ENCODE measurements around the gene BCKDHB. TPM values are rescaled to one million over a fixed set of nuclear protein-coding genes. Genes with fewer than 3 reads are reported as not detected.
"Not testable (repeated sequence)": the region's sequence is repeated elsewhere in the genome, so short reads cannot be mapped to it uniquely, and the experiment has no call there.

Gene BCKDHB
- 27.4 TPM for total RNA-seq

GRCh38 chr6:80106418-80107235, at the start of gene BCKDHB:
TSS of gene BCKDHB (plus strand) at chr6:80106671. CDS start at chr6:80106694, 23 bp downstream.
- peak; percentile 100 for DNase-seq

GRCh38 chr6:80060774-80061173, 45.7 kb upstream of the BCKDHB start:
- no peak for DNase-seq

DNA sequence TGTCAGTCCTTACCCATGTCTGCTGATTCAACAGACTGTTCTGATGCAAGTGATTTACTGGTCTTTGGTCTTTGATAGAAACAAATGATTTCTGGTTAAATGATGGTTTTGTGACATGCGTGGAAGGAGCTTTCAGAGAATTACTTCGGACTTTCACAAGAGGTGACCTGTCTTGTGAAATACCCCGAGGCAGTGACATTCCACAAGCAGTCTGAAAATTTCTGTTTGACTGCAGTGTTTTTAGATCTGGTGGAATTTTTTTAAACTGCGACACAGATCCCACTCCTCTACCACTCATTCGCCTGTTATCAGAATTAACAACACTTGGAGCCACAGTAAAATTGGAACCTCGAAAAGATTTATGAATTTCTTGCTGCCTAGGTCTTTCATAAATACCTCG, 38.3 kb upstream of the BCKDHB start:
- not testable (repeated sequence) for DNase-seq

DNA sequence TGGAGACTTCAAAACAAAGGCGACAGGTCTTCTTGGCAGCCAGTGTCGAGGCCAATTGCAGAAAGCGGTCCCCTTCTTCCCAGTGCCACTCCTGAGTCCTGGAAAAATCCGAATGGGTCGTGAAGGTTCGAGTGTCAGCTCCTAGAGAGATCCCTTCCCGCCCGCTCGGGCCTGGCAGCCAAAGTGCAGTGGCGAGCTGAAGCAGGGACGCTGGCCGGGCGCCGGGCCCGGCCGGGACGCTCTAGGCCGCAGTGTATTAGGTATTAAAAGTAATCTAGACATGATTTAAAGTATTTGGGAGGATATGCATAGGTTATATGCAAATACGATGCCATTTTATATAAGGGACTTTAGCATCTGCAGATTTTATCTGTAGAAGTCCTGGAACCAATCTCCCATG, 36.0 kb upstream of the BCKDHB start:
- DNase-seq: not testable (repeated sequence)

GRCh38 chr6:80077067-80077466, 29.4 kb upstream of the BCKDHB start:
- no peak for DNase-seq

DNA sequence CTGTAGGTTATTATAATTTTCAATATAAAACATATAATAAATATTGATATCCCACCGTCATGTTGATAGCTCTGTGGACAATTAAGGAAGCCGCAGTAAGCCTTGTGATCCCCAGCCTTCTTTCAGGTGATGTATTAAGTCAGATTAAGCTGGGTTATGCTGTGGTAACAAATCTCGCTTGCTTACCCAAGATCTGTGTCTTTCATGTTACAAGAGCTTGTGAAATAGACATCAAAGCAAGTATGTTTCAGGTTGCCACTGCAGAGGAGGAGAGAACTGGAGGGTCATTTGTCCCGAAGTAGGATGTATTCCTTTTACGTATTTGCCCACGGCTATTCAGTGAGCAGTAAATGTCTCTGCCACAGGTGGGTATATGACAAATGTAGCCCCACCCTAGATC, 17.8 kb upstream of the BCKDHB start:
- no peak for DNase-seq

- no peak for DNase-seq
Measured at GRCh38 chr6:80091506-80091905, 15.0 kb upstream of the BCKDHB start.

GRCh38 chr6:80094017-80094416, 12.5 kb upstream of the BCKDHB start:
- DNase-seq: peak; percentile 6

DNA sequence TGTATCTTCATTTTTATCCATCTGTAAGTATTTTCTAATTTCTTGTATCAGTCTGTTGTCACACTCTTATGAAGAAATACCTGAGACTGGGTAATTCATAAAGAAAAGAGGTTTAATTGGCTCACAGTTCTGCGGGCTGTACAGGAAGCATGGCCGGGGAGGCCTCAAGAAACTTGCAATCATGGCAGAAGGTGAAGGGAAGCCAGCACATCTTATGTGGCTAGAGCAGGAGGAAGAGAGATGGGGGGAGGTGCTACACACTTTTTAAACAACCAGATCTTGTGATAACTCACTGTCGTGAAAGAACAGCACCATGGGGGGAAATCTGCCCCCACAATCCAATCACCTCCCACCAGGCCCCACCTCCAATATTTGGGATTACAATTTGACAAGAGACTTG, 10.9 kb upstream of the BCKDHB start:
- DNase-seq: no peak

DNA sequence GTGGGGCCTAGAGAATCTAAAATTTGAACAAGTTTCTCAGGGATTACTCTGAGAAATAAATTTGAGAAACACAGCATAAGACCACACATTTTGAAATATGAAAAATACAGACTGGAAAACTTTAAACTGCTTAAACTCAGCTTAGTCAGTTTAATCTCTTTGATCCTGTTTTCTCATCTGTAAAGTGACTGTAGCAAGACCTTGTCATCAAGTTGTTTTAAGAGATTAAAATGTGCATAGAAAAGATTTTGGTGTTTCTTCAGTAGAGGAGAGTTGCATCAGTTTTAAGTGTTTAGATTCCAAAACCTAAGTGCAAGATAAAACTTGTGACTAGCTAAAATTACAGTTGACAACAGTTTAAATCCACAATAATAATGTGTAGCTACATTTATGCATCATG, 8.1 kb upstream of the BCKDHB start:
- DNase-seq: no peak

DNA sequence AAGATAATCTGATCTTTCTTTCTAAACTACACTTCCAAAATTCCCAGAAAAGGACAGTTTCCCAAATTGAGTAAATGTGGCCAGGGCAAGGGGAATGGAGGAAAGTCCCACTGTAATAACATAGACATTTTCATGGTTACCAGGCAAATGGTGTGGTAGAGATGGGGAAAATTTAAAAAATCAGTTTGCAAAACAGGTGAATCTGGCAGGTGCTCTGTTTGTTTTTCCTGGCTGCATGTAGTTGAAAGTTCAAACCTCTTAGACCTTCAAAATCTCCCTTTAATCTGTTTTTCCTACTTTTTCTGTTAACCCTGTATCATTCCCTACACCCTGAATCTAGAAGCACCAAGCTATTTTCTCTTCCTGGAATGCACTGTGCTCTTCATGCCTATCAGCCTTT, 2.0 kb upstream of the BCKDHB start:
- DNase-seq: no peak

DNA sequence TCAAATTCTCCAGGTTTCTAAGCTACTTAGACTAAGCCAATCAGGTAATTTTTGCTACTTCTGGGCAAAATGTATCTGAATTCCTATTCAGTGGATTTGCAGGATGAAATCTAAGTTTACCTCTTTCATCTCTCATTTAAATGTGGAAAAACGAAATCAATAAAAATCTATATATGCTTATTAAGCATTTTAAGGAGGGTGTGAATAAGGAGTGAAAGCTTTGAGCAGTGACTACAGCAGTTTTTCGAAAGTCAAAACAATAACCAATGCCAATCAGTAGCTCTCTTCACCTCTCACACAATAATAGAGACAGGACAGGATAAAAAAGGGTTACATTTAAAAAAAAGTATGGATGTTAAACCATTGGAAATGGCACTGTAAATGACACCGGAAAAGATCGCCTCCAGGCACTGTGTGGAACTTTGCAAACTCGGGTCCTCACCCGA, 476 bp upstream of the BCKDHB start:
- DNase-seq: no peak

DNA sequence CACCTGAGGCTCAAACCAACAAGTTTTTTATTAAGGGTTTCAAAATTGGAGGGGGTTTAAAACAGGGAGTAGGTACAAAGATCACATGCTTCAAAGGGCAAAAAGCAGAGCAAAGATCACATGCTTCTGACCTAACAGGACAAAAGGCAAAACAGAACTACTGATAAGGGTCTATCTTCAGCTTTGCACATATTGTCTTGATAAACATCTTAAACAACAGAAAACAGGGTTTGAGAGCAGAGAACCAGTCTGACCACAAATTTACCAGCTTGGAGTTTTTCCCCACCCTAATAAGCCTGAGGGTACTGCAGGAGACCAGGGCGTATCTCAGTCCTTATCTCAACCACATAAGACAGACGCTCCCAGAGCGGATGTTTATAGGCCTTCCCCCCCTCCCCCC, 16.1 kb downstream of the BCKDHB start:
- DNase-seq: not testable (repeated sequence)

DNA sequence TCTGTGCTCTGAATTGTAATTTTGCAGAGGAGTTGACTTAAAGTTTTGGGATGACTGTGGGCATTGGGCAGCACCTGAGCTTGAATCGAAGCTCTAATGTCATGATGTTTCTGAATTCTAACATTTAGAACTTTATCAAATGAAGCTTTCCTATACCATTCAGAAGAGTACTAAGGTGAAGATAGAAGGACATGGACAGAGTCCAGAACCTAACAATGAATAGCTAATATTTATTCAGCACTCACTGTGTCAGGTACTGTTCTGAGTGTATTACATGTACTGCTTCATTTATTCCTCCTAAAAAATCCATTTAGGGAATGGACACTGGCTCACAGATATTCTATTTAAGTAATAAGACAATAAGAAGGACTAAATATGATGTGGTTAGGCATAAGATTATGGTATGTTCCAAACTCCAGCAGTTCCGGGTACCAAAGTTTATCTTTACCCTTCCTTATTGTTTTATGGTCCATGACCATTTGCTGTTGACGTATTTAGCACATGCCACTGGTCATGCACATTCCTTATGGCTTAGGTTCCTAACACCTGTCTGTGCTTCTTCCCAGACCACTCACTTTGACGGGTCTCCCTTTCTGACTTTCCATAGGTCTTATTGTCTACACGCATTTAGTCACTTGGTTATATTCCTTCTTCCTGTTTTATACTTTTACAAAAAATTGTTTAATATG, 20.3 kb downstream of the BCKDHB start:
- peak; percentile 26 for DNase-seq

- DNase-seq: no peak
Measured at GRCh38 chr6:80129485-80129884, 23.0 kb downstream of the BCKDHB start.

GRCh38 chr6:80133020-80133419, 26.5 kb downstream of the BCKDHB start:
- DNase-seq: peak; percentile 87

DNA sequence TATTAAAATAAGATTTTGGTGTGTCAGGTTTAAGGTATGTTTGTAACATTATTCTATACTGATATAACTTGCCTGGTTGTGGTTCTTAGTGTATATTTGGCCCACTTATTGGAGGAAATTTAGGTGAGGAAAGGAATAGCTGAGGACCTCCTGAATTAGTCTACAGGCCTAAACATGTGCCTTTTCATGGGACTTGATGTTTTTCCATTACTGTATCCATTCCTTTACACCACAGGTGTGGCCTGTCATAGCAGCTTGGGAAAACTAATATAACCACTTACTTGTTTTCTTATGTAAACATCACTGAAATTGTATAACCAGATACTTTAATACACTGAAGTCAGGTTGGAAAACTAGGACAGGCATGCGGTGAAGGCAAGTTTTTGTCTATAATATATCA, 27.6 kb downstream of the BCKDHB start:
- peak; percentile 6 for DNase-seq

GRCh38 chr6:80142586-80142985, 36.1 kb downstream of the BCKDHB start:
- no peak for DNase-seq

DNA sequence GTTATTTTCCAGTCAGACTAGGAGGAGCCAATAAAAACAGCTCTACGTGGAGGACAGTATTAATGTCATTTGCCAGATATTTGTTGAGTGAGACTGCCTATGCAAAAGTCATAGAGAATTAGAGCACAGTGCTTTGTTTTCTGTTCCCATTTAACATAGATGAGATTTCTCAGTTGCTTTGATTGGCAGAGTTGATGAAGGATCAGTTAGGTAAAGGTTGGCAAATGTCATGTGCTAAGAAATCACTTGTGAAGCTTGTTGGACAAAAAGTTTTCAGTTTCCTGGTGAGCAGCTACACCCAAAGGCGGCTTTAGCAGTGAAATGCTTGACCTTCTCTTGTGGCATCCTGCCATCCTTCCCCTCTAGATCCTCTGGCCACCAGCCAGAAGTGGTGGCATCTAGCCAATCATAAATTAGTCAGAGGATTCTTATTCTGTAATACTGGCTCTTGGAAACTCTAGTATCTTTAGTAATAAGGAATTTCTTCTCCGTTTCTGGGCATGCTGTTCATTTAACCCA, 37.0 kb downstream of the BCKDHB start:
- peak; percentile 89 for DNase-seq

DNA sequence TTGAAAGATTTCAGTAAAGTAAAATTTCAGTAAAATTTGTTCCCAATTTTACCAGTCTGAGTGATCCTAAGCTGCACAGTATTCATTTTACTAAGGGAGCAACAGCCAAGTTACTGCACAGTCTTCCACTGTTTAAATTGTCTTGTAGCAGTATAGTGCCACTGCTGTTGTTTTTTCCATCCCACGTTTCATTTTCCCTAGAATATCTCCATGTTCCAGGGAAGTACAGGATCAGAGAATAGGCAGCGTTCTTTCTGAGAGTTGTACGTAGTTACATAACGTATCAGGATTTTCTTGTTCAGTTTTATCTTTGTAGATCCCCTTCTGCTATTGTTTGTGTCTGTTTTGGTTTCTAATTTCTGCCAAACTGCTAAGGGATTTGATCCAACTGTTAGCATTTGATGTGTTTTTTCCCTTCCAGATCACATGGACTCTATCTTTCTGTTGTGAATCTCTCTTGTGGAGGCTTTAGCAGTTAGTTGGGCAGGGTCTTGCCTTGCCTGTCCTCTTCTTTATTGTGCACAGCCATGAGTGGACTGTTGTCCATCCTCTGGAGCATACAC, 38.4 kb downstream of the BCKDHB start:
- DNase-seq: no peak

DNA sequence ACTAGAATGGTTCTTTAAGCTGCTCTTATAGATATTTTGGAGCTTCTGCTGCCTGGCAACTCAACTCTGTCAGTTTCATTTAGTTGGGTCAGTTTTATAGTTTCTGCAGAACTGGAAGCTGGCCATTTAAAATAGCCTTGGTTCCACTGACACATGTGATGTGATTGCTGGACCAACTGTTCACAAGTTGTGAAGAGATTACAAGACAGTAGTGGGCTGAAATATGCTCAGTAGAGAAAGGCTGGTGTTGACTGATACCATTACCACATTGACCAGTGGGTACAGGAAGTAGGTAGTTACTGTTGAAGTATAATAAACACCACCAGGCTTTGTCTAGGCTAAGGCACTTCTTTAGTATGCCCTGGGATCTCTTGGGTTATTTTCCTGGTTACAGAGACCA, 39.0 kb downstream of the BCKDHB start:
- DNase-seq: no peak

DNA sequence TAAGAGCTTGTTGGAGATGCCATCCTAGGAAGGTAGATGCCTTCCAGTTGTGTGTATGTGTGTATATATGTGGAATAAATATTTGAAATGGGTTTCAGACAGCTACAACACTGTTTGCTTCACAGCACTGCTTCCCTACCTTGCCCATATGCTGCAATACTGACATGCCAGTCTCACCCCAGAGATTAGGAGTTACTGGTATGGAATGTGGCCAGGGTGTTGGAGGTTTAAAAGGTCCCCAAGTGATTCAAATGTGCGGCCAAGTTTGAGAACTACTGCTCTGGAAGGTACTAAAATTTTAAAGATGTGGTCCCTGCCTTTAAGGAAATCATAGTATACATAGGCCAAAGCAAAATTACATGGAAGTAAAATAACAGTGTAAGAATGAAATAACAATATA, 39.5 kb downstream of the BCKDHB start:
- no peak for DNase-seq

DNA sequence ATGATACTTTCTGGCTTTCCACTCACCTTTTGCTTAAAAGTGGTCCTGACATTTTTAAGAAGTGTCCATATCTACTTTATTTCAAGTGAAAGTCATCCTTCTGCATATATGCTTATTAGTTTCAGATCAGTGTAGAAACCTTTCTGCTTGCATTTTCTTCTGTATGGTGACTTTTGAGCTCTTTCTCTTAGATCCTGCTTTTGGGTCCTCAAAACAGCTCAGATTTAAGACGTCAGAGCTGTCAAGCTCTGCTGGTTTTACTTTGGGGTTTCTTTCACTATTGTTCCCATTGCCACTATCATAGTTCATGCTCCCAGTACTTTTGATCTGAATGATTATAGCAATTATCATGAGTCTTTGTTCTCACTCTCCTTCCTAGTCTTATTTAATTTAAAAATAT, 41.7 kb downstream of the BCKDHB start:
- DNase-seq: no peak

Measured in tongue (tissue), 2 donors.